GM12801 (cell line): ENCODE results near the gene SEMA6A.

ENCODE experiments used
- CTCF ChIP-seq: IDR thresholded peaks from one replicate; pipeline ENCODE4 v1.5.1; 2011; ENCODE audit warnings: control low read depth; ENCODE audit not compliant: insufficient read length; ENCODE audit errors: extremely low read depth

Gene SEMA6A

GRCh38 chr5:116561658-116562057 lies 13.0 kb downstream of the SEMA6A start:
- no peak for TF ChIP-seq CTCF

- no peak for TF ChIP-seq CTCF
Measured at GRCh38 chr5:116559673-116560164, 14.9 kb downstream of the SEMA6A start.

GRCh38 chr5:116559239-116559638 lies 15.4 kb downstream of the SEMA6A start:
- TF ChIP-seq CTCF, result no peak

- no peak for TF ChIP-seq CTCF
Measured at GRCh38 chr5:116557669-116558271, 16.9 kb downstream of the SEMA6A start.

GRCh38 chr5:116554764-116555163 lies 19.9 kb downstream of the SEMA6A start:
- no peak for TF ChIP-seq CTCF

GRCh38 chr5:116553366-116553765 lies 21.3 kb downstream of the SEMA6A start:
- no peak for TF ChIP-seq CTCF

GRCh38 chr5:116550082-116550481 lies 24.5 kb downstream of the SEMA6A start:
- no peak for TF ChIP-seq CTCF

- no peak for TF ChIP-seq CTCF
Measured at GRCh38 chr5:116546743-116547124, 27.9 kb downstream of the SEMA6A start.
